ENCODE measurements around the gene ATG13. TPM values are rescaled to one million over a fixed set of nuclear protein-coding genes. Genes with fewer than 3 reads are reported as not detected.

Gene ATG13
- polyA plus RNA-seq, 1 of the 3 experiments (the other 2 are of a cell fraction), result 39.4 TPM

DNA sequence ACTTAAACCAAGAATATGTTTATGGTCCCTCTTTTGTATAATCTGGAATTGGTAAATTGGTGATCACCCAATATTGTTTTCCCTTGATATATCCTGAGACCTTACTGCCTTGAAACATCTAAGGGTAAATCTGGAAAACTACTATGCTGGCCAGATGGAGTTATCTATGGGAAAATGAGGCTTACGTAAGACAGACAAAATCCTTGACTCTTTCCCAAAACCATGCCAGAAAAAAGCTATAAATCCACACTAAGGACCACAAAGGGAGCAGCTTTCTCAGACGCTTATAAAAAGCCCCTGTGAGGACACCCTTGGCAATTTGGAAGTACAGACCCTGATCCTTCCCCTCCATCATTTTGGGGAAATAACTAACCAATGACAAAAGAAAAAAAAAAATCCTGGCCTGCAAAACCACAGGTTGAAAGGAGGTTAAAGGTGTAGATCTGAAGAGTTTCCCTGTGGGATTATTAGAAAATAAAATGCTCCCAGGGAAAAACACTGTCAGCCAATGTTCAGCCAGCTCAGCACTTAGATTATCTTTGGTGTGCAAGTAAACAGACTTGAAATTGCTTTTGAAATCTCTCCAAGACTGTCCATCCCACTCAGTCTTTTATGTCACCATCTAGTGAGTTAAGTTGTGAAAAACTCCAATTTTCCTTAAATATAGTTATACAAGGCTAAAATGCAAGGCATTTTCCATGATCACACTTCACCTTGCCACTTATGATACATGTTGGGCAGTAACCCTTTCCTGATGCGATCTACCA lies 17.0 kb upstream of the ATG13 start:
- H3K9me3 ChIP-seq, result no peaks in the 10 kb centered on the region
- WGBS (ENCODE audit: low lambda C conversion rate), result 91% methylated on average over 3 of the region's 3 CpGs
- no peaks in the 10 kb centered on the region for H3K27me3 ChIP-seq (ENCODE audit: insufficient read depth)
- no peak overlapping the region for H2AFZ ChIP-seq (ENCODE audit: low read depth)
- H3K9ac ChIP-seq, result no peak overlapping the region
- H3K4me3 ChIP-seq (ENCODE audit: low read depth in 2 of 2, low read length in 1 of 2), result no peak overlapping the region
- no peak overlapping the region for H3K27ac ChIP-seq (ENCODE audit: low read depth in 2 of 2, low read length in 1 of 2)
- TF ChIP-seq MXI1 (IDR thresholded peaks at IDR 0.05; ENCODE audit: low read depth, low read length) (no peak), SMC3 (IDR thresholded peaks at IDR 0.05; ENCODE audit: low read depth, low read length) (no peak), POLR2AphosphoS5 (IDR thresholded peaks at IDR 0.05; ENCODE audit: low read depth, low read length) (no peak), NRF1 (IDR thresholded peaks at IDR 0.05; ENCODE audit: low read depth, low read length) (no peak), TCF12 (IDR thresholded peaks at IDR 0.05) (no peak), NFIC (IDR thresholded peaks at IDR 0.05; ENCODE audit: borderline replicate concordance) (no peak), JUND (IDR thresholded peaks at IDR 0.05) (no peak), MEF2A (IDR thresholded peaks at IDR 0.05; ENCODE audit: borderline replicate concordance, low read depth) (no peak), RFX5 (IDR thresholded peaks at IDR 0.05; ENCODE audit: low read length) (no peak), CHD2 (IDR thresholded peaks at IDR 0.05; ENCODE audit: low read length, partially characterized antibody) (no peak), RXRA (IDR thresholded peaks at IDR 0.05; ENCODE audit: borderline replicate concordance, low read depth) (no peak)
- TF ChIP-seq, protein P1, sequence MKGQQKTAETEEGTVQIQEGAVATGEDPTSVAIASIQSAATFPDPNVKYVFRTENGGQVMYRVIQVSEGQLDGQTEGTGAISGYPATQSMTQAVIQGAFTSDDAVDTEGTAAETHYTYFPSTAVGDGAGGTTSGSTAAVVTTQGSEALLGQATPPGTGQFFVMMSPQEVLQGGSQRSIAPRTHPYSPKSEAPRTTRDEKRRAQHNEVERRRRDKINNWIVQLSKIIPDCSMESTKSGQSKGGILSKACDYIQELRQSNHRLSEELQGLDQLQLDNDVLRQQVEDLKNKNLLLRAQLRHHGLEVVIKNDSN (IDR thresholded peaks at IDR 0.05; ENCODE audit: borderline replicate concordance, low read depth), result no peak
- TF ChIP-seq, protein P2, sequence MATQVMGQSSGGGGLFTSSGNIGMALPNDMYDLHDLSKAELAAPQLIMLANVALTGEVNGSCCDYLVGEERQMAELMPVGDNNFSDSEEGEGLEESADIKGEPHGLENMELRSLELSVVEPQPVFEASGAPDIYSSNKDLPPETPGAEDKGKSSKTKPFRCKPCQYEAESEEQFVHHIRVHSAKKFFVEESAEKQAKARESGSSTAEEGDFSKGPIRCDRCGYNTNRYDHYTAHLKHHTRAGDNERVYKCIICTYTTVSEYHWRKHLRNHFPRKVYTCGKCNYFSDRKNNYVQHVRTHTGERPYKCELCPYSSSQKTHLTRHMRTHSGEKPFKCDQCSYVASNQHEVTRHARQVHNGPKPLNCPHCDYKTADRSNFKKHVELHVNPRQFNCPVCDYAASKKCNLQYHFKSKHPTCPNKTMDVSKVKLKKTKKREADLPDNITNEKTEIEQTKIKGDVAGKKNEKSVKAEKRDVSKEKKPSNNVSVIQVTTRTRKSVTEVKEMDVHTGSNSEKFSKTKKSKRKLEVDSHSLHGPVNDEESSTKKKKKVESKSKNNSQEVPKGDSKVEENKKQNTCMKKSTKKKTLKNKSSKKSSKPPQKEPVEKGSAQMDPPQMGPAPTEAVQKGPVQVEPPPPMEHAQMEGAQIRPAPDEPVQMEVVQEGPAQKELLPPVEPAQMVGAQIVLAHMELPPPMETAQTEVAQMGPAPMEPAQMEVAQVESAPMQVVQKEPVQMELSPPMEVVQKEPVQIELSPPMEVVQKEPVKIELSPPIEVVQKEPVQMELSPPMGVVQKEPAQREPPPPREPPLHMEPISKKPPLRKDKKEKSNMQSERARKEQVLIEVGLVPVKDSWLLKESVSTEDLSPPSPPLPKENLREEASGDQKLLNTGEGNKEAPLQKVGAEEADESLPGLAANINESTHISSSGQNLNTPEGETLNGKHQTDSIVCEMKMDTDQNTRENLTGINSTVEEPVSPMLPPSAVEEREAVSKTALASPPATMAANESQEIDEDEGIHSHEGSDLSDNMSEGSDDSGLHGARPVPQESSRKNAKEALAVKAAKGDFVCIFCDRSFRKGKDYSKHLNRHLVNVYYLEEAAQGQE (IDR thresholded peaks at IDR 0.05; ENCODE audit: low read depth, low read length), result no peak
- TF ChIP-seq, protein P3, sequence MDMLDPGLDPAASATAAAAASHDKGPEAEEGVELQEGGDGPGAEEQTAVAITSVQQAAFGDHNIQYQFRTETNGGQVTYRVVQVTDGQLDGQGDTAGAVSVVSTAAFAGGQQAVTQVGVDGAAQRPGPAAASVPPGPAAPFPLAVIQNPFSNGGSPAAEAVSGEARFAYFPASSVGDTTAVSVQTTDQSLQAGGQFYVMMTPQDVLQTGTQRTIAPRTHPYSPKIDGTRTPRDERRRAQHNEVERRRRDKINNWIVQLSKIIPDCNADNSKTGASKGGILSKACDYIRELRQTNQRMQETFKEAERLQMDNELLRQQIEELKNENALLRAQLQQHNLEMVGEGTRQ (IDR thresholded peaks at IDR 0.05; ENCODE audit: borderline replicate concordance, low read depth, low read length), result no peak
- no peaks in the 10 kb centered on the region for H3K4me1 ChIP-seq (ENCODE audit: control insufficient read depth in 1 of 2, insufficient read depth in 2 of 2, low read depth in 1 of 2, low read length in 1 of 2)
- no peak for DNase-seq
- ChIA-PET CTCF (interaction anchor here (1.5 kb wide), 1 partner anchor 18 kb away, joined by 5 read pairs; the partner anchor contains the start of gene ATG13), POLR2A (no interaction called here)
- peaks cover 5% of the 10 kb centered on the region for H3F3A ChIP-seq (replicated peaks; ENCODE audit: insufficient read depth)
- no peaks in the 10 kb centered on the region for H3K9me2 ChIP-seq
- H3K36me3 ChIP-seq (replicated peaks in 1 of 2; ENCODE audit: control insufficient read depth in 1 of 2, insufficient read depth in 2 of 2, low read length in 1 of 2), result peaks cover 0 to 4% of the 10 kb centered on the region in 2 experiments
- no peaks in the 10 kb centered on the region for H3K79me2 ChIP-seq (ENCODE audit: insufficient read depth)
- no peak overlapping the region for H3K4me2 ChIP-seq
- no peaks in the 10 kb centered on the region for H4K20me1 ChIP-seq (ENCODE audit: insufficient read depth)

Data from SK-N-SH (cell line).